GM18858 (cell line): ENCODE results near the gene BCKDK.

Source experiments
- ATAC-seq: cut with Tn5 transposase; IDR thresholded peaks from one replicate; pipeline ENCODE4 v1.9.1; 2021; ENCODE audit not compliant: unreplicated experiment

The BCKDK gene

DNA sequence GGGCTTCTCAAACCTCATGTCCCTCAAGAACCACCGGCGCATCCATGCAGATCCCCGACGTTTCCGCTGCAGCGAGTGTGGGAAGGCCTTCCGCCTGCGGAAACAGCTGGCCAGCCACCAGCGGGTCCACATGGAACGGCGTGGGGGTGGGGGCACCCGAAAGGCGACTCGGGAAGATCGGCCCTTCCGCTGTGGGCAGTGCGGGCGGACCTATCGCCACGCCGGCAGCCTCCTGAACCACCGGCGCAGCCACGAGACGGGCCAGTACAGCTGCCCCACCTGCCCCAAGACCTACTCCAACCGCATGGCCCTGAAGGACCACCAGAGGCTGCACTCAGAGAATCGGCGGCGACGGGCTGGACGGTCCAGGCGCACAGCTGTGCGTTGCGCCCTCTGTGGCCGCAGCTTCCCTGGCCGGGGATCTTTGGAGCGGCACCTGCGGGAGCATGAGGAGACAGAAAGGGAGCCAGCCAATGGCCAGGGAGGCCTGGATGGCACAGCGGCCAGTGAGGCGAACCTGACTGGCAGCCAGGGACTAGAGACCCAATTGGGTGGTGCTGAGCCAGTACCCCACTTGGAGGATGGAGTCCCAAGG is 28.1 kb upstream of the BCKDK start:
- ATAC-seq: no peak

DNA sequence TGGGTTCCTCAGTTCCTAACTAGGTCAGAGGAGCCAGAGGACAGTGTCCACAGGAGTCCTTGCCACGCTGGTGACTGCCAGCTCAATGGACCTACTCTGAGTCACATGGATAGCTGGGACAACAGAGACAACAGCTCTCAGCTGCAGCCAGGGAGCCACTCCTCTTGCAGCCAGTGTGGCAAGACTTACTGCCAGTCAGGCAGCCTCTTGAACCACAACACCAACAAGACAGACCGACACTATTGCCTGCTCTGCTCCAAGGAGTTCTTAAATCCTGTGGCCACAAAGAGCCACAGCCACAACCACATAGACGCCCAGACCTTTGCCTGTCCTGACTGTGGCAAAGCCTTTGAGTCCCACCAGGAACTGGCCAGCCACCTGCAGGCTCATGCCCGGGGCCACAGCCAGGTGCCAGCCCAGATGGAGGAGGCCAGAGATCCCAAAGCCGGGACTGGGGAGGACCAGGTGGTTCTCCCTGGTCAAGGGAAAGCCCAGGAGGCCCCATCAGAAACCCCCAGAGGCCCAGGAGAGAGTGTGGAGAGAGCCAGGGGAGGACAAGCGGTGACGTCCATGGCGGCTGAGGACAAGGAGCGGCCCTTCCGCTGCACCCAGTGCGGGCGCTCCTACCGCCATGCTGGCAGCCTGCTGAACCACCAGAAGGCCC is 27.3 kb upstream of the BCKDK start:
- no peak for ATAC-seq

DNA sequence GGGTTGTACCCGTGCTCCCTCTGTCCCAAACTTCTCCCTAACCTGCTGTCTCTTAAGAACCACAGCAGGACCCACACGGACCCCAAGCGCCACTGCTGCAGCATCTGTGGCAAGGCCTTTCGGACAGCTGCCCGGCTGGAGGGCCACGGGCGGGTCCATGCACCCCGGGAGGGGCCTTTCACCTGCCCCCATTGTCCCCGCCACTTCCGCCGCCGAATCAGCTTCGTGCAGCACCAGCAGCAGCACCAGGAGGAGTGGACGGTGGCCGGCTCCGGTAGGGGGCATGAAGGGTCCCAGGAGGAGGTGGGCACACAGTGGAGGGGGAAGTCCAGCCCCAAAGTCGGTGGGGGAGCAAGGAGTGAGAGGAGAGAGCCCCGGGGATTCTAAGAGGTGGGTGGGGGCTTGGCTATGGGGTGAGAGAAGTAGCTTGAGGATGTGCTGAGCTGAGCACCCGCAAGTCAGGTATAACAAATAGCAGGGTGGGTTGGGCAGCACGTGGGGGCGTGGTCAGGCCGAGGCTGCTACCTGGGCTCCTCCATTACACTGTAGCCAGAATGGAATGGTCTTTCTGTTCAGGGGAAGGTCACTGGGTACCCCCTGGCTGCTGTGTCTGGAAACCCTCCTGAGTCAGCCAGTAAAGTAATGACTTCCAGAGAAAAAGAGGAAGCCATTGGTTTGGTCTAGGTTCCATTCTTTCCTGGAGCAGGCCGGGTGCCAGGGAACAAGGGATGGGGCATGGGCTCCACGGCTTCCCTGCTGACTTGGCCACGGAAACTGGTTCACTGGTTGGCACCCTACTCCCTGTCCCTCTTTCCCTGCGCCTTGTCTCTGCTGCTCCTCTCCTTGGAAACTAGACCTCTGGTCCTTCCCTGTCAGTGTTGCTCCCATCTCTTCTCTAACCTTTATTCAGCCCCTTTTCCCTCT is 26.5 kb upstream of the BCKDK start:
- no peak for ATAC-seq

DNA sequence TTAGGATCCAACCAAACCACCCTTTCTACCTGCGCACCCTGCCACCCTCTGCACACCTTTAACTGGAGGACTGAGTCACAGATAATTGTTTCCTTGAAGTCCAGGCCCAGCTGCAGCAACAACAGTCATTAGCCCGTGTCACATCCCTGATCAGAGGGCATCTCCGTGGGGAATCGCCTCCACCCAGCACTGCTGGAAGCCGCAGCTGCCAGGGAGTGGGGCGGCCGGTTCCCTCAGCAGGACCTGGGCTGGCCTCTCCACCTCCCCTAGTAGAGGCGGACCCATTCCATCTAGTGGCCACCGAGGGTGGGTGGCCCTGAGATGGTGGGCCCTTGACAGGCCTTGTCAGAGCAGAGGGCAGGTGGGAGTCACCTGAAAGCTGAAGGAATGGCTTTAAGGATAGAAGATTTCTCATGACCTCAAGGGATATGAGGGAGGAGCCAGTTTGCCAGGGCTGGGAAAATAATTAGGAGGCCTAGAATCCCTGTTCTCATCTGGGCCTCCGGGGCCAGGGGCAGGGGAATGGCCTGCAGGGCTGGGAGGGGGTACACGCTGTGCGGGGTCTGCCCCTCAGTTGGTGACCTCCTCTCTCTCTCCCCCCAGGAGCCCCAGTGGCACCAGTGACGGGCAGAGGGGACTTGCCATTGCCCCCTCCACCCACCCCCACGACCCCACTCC is 25.7 kb upstream of the BCKDK start:
- no peak for ATAC-seq

DNA sequence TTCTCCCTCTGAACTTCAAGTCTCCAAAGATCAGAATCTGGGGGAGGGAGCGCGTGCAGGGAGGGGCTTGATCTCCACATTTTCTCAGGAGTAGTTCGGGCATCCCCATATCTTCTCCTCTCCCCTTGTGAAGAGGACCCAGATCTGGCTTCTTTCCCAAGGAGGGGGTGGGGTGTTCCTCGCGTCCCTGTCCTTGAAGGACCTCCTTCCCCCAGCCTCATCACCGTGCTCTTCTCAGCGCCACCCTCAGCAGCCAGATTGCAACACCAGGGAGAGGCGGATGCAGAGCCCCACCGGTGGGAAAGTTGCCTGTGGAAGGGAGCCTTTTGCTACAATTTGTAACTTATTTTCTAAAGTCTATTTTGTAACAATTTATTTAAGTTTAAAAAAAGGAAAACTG is 25.1 kb upstream of the BCKDK start:
- no peak for ATAC-seq

DNA sequence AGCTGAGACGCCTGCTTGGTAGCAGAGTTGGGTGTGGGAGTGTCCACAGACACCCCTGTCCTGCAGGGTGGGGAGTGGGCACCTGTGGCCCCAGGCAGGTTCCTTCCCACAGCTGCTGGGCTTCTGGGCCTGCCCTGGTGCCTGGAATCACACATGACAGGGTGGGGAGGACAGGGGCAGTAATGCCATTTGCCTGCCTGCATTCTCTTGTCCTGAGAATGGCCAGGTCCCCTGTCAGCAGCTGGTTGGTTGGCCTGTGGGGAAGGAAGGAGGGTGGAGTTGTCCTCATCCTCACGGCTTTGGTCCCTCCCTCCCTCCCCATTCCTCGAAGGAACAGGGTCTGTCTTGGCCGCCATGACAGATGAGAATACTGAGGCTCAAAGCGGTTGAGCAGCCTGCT is 24.6 kb upstream of the BCKDK start:
- ATAC-seq: no peak

DNA sequence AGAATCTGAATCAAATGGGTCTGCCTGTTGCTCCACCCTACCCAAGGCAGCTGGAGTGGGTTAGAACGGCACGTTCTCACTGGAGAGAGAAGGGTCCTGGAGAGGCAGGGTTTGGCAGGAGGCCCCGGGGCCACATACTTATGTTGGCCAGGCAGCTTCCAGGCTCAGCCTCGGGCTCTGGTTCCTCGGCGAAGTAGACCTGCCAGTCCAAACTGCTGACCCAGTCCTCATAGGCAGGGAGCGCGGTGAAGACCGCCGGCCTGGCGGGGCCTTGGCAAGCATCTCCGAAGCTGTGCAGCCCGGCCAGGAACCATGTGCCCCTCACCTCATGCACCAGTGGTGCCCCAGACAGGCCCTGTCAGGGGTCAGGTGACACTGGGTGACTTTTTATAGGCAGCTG is 24.2 kb upstream of the BCKDK start:
- ATAC-seq: no peak

DNA sequence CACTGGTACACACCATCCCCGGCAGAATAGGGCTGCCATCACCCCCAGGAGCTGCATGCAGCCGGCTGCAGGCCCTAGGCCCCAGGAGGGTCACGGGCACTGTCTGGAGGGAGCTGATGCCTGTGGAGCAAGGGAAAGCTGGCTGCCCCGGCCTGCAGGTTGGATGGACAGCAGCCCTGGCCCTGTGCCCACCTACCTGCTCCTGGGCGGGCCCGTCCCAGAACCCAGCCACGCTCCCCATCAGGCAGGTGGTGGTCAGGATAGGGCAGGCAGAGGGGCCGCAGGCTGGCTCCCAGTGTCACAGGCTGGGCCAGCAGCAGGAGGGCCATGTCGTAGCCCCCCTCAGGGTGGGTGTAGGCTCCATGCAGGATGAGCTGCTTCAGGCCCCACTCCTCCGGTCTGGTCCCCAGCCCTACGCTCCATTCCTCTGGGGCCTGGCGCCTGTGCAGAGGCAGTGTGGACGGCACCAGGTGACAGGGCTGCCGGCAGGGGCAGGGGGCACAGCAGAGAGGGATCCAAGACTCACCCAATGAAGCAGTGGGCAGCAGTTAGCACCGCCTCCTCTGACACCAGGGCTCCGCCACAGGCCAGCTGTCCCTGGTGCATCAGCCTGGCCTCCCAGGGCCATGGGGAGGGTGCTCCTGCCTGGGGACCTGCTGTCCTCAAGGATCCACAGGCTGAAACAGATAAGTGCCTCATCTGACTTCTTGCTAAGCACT is 23.4 kb upstream of the BCKDK start:
- ATAC-seq: no peak

DNA sequence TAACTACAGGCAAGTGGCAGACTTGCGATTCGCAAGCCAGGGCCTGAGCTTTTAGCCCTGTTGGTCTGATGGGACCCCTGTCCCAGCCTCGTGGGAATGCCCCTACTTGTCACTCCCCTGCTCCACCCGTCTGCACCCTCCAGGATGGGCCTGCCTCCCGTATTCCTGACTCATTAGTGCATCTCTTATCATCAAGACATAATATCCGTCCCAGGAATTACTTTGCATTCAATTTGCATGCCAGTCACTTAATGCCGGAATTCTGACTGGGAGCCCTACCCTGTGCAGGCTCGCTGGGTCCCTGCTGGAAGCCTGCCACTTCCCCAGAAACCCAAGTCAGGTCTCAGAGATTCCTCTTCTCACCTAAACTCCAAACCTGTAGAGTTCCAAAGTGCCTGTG is 22.8 kb upstream of the BCKDK start:
- no peak for ATAC-seq

DNA sequence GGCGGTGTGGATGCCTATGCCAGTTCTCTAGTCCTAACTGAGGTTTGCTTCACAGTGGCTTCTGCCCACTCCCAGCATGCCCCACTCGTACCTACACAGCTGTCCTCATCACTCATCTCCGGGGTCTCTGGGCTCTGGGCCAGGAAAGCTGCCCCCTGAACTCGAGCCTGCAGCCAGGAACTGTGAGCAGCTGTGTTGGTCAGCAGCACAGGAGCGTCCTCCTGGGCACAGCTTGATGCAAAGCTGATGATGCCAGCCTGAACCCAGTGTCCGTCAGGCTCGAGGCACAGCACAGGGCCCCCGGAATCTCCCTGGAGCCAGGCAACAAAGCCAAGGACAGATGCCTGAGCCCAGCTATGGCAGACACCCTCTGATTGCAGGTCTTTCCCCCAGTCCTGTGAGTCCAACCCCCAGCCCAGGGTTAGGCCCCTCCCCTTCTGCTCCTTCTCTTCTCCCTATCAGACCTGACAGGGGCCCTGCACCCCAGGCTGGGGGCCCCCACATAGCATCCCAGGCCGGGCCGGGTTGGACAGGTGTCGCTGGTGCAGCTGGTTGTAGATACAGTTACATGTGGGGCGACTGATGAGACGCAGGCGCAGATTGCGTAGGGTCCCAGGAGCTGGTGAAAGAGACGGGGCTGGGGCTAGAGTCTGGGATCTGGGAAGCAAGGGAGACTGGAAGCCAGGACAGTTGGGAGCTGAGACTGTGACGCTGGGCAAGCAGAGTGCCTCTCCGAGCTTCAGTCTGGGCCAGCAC is 22.1 kb upstream of the BCKDK start:
- no peak for ATAC-seq

DNA sequence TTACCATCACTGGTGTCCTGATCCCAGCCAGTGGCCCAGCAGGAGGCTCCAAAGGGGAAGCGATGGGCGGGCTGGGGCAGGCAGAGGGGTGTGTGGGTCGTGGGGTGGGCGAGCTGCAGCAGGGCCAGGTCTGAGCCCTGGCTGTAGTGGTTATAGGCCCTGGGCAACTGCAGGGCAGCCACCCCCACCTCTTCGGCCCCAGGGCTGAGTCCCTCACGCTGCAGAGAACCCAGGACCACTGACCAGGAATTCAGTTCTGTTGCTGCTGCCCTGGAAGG is 21.6 kb upstream of the BCKDK start:
- ATAC-seq: no peak

DNA sequence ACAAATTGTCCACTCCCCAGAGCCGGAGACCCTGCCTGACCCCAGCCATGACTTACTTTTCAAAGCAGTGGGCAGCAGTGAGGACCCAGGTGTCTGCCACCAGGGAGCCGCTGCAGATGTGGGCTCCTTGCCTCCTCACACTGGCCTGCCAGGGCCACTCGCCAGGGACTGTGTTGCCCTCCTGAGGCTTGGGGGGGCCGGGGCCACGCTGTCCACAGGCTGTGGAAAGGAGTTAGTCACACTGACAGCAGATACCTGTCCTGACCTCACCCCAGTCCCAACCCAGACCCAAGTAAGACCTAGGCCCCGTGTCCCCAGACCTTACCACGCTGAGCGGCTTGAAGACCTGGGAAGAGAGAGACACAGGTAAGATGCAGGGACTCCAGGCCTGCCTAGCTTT is 20.7 kb upstream of the BCKDK start:
- ATAC-seq: no peak

DNA sequence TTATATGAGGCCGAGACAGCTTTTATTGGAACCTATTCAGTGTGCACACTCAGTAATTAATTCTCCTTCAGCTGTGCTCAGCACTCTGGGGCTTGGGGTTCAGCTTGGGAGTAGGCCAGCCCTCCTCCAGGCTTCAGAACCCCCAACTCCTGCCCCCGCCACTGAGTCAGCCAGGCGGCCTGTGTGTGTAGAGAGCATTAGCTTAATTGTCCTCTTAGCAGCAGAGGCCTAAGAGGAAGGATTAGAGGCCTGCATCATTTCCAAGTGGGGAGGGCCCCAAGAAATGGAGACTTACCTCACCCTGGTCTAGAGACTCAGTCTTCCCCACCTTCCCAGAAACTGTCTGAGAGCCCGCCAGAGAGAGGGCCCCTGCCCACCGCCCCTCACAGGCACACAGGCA is 20.2 kb upstream of the BCKDK start:
- no peak for ATAC-seq

DNA sequence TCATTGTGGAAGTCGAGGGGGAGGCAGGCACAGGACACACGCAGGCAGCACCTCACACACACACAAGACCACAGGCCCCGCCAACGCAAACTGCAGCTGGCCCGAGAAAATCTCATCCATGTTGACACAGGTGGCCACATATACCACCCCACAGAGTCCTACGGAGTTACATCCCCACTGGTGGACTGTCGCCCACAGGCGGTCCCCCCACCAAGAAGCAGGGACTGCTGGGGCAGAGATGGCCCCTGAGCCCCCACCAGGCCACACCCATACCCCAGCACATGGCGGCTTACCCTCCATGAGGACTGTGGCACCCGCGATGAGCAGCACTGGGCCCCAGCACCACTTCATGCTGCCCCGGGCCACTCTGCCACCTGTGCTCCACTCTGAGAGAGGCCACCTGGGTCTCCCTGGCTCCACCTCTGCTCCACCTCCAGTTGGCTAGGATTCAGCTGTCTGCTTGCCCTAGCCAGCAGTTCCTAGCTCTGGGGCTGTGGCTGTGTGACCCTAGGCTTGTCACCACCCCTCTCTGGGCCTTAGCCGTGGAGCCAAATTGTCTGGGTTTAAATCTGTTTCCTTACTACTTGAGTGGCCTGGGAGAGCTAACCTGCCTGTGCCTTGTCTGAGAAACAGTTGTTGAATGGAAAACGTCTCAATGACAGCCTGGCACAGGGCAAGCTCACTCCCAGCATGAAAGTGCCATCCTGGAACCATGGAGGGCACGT is 19.6 kb upstream of the BCKDK start, which contains the start of gene PRSS53:
Gene PRSS53 (minus strand): TSS at position 485 of the 725 bp plus-strand sequence. CDS start 134 bp downstream, at position 351.
- no peak for ATAC-seq

DNA sequence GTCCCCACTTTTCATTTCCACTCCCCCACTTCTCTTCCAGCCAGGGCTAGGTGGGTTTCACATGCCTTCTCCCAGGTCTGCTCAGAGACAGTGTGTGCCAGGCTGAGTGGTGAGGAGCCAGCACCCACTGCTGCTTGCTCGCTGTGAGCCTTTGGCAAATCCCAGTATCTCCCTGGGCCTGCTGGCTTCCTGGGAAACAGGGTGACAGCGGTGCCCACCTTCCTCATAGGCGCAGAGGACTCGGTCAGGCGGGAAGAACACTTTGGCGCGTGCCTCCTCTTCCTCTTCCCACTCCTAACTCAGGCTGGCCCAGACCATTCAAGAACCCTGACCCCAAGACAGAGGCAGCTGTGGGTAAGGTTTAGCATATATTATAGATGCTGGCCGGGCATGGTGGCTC is 19.0 kb upstream of the BCKDK start:
- no peak for ATAC-seq

DNA sequence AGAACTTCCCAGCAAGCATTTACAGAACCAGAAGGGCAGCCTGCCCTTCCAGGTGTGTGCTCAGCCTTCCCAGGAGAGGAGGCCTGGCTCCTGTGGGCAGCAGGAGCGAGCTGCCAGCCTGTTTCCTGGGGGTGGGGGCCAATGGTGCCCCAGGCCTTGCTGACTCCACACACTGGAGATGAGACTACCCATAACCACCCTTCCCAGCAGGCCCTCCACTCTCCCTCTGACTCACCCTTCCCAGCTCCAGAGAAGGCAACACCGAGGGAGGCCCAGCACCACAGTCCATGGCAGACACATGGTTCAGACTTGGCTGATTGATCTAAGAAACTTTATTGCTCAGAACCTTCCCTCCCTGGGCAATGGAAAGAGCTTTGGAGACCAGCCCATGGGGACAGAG is 17.6 kb upstream of the BCKDK start:
- no peak for ATAC-seq

DNA sequence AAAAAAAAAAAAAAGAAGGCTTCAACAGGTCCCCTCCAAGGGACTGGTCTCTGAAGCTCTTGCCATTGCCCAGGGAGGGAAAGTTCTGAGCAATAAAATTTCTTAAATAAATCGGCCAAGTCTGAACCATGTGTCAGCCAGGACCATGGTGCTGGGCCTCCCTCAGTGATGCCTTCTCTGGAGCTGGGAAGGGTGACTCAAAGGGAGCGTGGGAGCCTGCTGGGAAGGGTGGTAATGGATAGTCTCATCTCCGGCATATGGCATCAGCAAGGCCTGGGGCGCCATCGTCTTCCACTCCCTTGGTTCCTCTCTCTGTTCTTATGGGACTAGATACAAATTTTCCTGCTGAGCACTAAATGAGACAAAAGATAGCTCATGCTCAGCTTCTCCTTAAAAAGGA is 15.9 kb upstream of the BCKDK start:
- ATAC-seq: no peak

DNA sequence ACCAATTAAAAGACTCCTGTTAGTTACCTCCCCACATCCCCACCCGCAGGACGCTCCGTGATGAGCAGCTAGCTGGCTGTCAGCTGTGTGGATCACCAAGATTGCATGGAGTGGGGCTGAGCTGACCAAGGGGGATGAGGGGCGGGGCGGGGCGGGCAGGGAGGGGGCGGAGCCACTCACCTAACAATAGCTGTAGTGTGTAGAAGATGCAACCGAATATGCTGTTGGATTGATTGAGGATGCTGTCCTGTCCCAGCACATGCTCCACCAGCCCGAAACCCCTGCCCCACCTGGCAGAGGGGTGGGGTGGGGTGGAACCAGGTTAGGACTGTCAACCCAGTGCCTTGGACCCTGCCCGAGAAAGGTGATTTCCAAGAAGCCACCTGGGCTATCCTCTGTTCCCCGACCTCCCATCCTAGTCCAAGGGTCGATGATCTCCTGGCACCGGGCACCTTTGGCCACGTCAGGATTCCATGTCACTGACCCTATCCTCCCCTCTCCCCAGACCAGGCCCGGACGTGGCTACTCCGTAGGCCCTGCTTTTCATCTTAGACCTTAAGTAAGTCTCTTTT is 15.0 kb upstream of the BCKDK start:
- no peak for ATAC-seq

DNA sequence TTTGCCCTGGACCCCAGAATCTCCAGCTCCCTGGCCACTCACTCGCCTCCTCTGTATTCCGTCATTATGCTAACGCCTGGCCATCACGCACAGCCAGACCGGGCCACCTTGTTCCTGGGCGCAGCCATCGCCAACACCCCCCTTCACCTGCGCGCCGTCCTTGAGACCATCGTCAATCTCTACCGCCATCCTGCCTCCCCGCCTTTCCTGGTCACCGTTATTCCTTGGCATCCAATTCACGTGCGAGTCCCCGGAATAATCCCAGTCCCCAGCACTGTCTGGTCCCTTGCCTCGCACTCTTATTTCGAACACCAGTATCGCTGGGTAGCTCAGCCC is 14.1 kb upstream of the BCKDK start:
- no peak for ATAC-seq
